SK-N-MC (cell line): ENCODE data around the gene ZFP64.

ENCODE experiments used
- DNase-seq: peaks from one replicate; pipeline ENCODE4 v3.0.0-alpha.2; 2011; ENCODE audit warnings: low read depth, low spot score
- H3K27ac ChIP-seq: fragments of 200-600 bp; sonication (generic); 2 replicates; pipeline ENCODE4 v1.5.1; 2016; ENCODE audit warnings: mixed run types
- H3K36me3 ChIP-seq: fragments of 200-600 bp; sonication (generic); 2 replicates; pipeline ENCODE4 v1.6.1; 2017; ENCODE audit warnings: antibody characterized with exemption, low read length, mixed read lengths; ENCODE audit not compliant: insufficient read depth
- H3K4me3 ChIP-seq: fragments of 200-600 bp; sonication (generic); 2 replicates; pipeline ENCODE4 v1.5.1; 2016
- H3K9ac ChIP-seq: fragments of 200-600 bp; sonication (generic); 2 replicates; pipeline ENCODE4 v1.8.0; 2017; ENCODE audit warnings: mixed run types, mixed read lengths; ENCODE audit not compliant: insufficient read length
- H3K9me3 ChIP-seq: fragments of 200-600 bp; sonication (generic); 2 replicates; pipeline ENCODE4 v1.6.1; 2017; ENCODE audit warnings: low read depth, mild to moderate bottlenecking, antibody characterized with exemption, low read length, moderate library complexity, mixed read lengths
- EZH2 ChIP-seq: fragments of 200-600 bp; sonication (generic); IDR thresholded peaks from one replicate; pipeline ENCODE4 v1.6.1; 2017; ENCODE audit warnings: antibody characterized with exemption
- FOXP2 ChIP-seq: optimal IDR thresholded peaks from 2 replicates; pipeline ENCODE3; 2011; ENCODE audit warnings: mild to moderate bottlenecking, moderate library complexity; ENCODE audit not compliant: insufficient read depth; ENCODE audit errors: extremely low read length, control extremely low read depth
- POLR2AphosphoS5 ChIP-seq: IDR thresholded peaks from 2 replicates; pipeline ENCODE4 v1.6.1; 2012; ENCODE audit warnings: mild to moderate bottlenecking, low read depth, low read length, borderline replicate concordance

The ZFP64 gene

GRCh38 chr20:52154575-52154974 lies 37.0 kb downstream of the ZFP64 start:
- H3K9ac ChIP-seq: no peak overlapping the region
- no peak overlapping the region for H3K27ac ChIP-seq
- no peak for TF ChIP-seq FOXP2
- TF ChIP-seq POLR2AphosphoS5: no peak
- TF ChIP-seq EZH2: no peak
- peaks cover 46% of the 10 kb centered on the region for H3K36me3 ChIP-seq
- no peak for DNase-seq
- H3K4me3 ChIP-seq: no peak overlapping the region
- H3K9me3 ChIP-seq: peaks cover 6% of the 10 kb centered on the region; the same call in 1 of the 2 replicates

GRCh38 chr20:52153896-52154295 lies 37.7 kb downstream of the ZFP64 start:
- Histone ChIP-seq H3K9ac (no peak overlapping the region), H3K36me3 (peaks cover 39% of the 10 kb centered on the region), H3K27ac (no peak overlapping the region), H3K4me3 (no peak overlapping the region), H3K9me3 (peaks cover 6% of the 10 kb centered on the region; the same call in 1 of the 2 replicates)
- no peak for DNase-seq
- TF ChIP-seq EZH2 (no peak), POLR2AphosphoS5 (no peak), FOXP2 (no peak)

GRCh38 chr20:52152921-52153320 lies 38.7 kb downstream of the ZFP64 start:
- TF ChIP-seq POLR2AphosphoS5 (no peak), FOXP2 (no peak), EZH2 (no peak)
- DNase-seq: no peak
- Histone ChIP-seq H3K36me3 (peaks cover 29% of the 10 kb centered on the region), H3K9ac (no peak overlapping the region), H3K4me3 (no peak overlapping the region), H3K9me3 (no peaks in the 10 kb centered on the region), H3K27ac (no peak overlapping the region)

- TF ChIP-seq POLR2AphosphoS5 (no peak), EZH2 (no peak), FOXP2 (no peak)
- Histone ChIP-seq H3K9ac (no peak overlapping the region), H3K27ac (no peak overlapping the region), H3K4me3 (no peak overlapping the region), H3K36me3 (peaks cover 27% of the 10 kb centered on the region), H3K9me3 (no peaks in the 10 kb centered on the region)
- no peak for DNase-seq
Measured at GRCh38 chr20:52152416-52152815, 39.2 kb downstream of the ZFP64 start.

- Histone ChIP-seq H3K27ac (no peak overlapping the region), H3K9me3 (no peaks in the 10 kb centered on the region), H3K36me3 (peaks cover 13% of the 10 kb centered on the region; the same call in 1 of the 2 replicates), H3K9ac (no peak overlapping the region), H3K4me3 (no peak overlapping the region)
- peak; percentile 32 for DNase-seq
- TF ChIP-seq POLR2AphosphoS5 (no peak), EZH2 (no peak), FOXP2 (no peak)
Measured at GRCh38 chr20:52150440-52151258, 40.9 kb downstream of the ZFP64 start.

GRCh38 chr20:52145587-52145986 lies 46.0 kb downstream of the ZFP64 start:
- TF ChIP-seq FOXP2 (no peak), POLR2AphosphoS5 (no peak), EZH2 (no peak)
- no peak overlapping the region for H3K4me3 ChIP-seq
- H3K27ac ChIP-seq: no peak overlapping the region
- no peaks in the 10 kb centered on the region for H3K9me3 ChIP-seq
- no peaks in the 10 kb centered on the region for H3K36me3 ChIP-seq
- no peak for DNase-seq
- no peak overlapping the region for H3K9ac ChIP-seq

GRCh38 chr20:52143277-52143676 lies 48.3 kb downstream of the ZFP64 start:
- H3K4me3 ChIP-seq: no peak overlapping the region
- no peak for DNase-seq
- H3K36me3 ChIP-seq: no peaks in the 10 kb centered on the region
- no peaks in the 10 kb centered on the region for H3K9me3 ChIP-seq
- H3K9ac ChIP-seq: no peak overlapping the region
- TF ChIP-seq POLR2AphosphoS5 (no peak), FOXP2 (no peak), EZH2 (no peak)
- H3K27ac ChIP-seq: no peak overlapping the region

GRCh38 chr20:52142757-52143156 lies 48.8 kb downstream of the ZFP64 start:
- H3K27ac ChIP-seq: no peak overlapping the region
- TF ChIP-seq POLR2AphosphoS5: no peak
- no peak for TF ChIP-seq EZH2
- TF ChIP-seq FOXP2: no peak
- no peaks in the 10 kb centered on the region for H3K9me3 ChIP-seq
- no peak overlapping the region for H3K4me3 ChIP-seq
- DNase-seq: no peak
- H3K9ac ChIP-seq: no peak overlapping the region
- no peaks in the 10 kb centered on the region for H3K36me3 ChIP-seq

GRCh38 chr20:52139986-52140385 lies 51.6 kb downstream of the ZFP64 start:
- H3K4me3 ChIP-seq: no peak overlapping the region
- no peak overlapping the region for H3K27ac ChIP-seq
- H3K36me3 ChIP-seq: no peaks in the 10 kb centered on the region
- TF ChIP-seq EZH2 (no peak), FOXP2 (no peak), POLR2AphosphoS5 (no peak)
- H3K9me3 ChIP-seq: no peaks in the 10 kb centered on the region
- no peak for DNase-seq
- H3K9ac ChIP-seq: no peak overlapping the region
